Measurements from ENCODE around the gene CSAG2. TPM values are rescaled to one million over a fixed set of nuclear protein-coding genes. Genes with fewer than 3 reads are reported as not detected.

The CSAG2 gene
- total RNA-seq, 1 donor from 2014 or later, result not detected

DNA sequence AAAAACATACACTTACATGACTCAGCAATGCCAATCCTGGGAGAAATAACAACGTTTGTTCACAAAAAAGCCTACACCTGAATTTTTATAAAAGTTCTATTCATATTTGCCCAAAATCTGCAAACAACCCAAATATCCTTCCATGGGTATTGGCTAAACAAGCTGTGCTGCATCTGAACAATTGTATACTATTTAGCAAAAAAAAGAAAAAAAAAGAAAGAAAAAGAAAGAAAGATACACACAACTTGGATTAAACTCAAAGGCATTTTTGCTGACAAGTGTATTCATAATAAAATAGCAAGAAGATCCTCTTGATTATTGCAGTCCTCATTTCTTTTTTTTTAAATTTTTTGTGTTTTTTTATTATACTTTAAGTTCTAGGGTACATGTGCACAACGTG is 34.9 kb downstream of the CSAG2 start:
- DNase-seq (ENCODE audit: extremely low read depth, low read depth, low spot score), result no peak

DNA sequence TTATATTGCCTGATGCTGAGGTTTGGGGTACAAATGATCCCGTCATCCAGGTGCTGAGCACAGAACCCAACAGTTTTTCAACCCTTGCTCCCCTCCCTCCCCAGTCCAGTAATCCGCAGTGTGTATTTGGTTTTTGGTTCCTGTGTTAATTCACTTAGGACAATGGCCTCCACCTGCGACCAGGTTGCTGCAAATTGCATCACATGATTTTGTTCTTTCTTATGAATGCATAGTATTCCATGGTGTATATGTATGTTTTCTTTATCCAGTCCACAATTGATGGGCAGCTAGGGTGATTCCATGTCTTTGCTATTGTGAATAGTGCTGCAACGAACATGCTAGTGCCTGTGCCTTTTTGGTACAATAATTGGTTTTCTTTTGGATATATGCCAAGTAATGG is 46.0 kb downstream of the CSAG2 start:
- no peak for DNase-seq (ENCODE audit: extremely low read depth, low read depth, low spot score)

DNA sequence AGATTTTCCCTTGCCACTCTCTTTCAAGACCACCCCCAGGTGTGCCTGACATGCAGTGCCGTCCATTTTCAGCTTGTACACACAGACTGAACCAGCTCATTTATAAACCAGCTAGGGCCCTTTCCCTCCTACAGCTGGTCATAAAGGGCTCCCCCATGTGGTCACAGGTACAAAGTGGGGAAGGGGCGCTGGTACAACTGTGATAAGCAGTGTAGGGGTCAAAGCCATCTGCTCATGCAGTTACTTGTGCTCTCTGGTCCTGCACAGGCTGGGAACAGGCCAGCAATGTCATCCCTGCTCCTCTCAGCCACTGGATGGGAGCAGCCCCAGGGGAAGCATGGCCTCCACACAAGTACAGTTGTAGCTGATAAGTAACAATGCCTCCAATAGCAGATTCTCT is 50.8 kb downstream of the CSAG2 start:
- DNase-seq (ENCODE audit: extremely low read depth, low read depth, low spot score), result no peak

Other genes starting within 250 kb of the CSAG2 start
- gene GABRQ, start 71.4 kb downstream of the CSAG2 start, total RNA-seq, result under 0.01 TPM in 1 of 2 replicates, not detected in the other
- not detected in 2 replicates for gene MAGEA3, start 10.5 kb downstream of the CSAG2 start, total RNA-seq
- gene MAGEA2B, start 5.4 kb upstream of the CSAG2 start, total RNA-seq, result not detected in 2 replicates
- gene CSAG1, start 24.4 kb upstream of the CSAG2 start, total RNA-seq, result not detected in 2 replicates
- gene MAGEA12, start 24.5 kb upstream of the CSAG2 start, total RNA-seq, result not detected in 2 replicates
- gene MAGEA2, start 44.6 kb upstream of the CSAG2 start, total RNA-seq, result not detected in 2 replicates
- not detected in 2 replicates for gene CSAG3, start 49.9 kb upstream of the CSAG2 start, total RNA-seq
- gene MAGEA6, start 60.4 kb upstream of the CSAG2 start, total RNA-seq, result not detected in 2 replicates
- 24.7 and 40.7 TPM in 2 replicates for gene CETN2, start 121.5 kb upstream of the CSAG2 start, total RNA-seq
- gene NSDHL, start 121.8 kb upstream of the CSAG2 start, total RNA-seq, result 21.5 and 23.4 TPM in 2 replicates
- gene ZNF185, start 188.8 kb upstream of the CSAG2 start, total RNA-seq, result 9.4 and 20.9 TPM in 2 replicates

All from glomerular endothelial cell (primary cell).